Fibroblast of skin of right quadriceps (primary cell): ENCODE measurements around the gene TRIM71.
"Not testable (repeated sequence)": the region's sequence is repeated elsewhere in the genome, so short reads cannot be mapped to it uniquely, and the experiment has no call there.

Experiments used
- DNase-seq: peaks from one replicate; pipeline ENCODE4 v3.0.0-alpha.2; 2013

The TRIM71 gene

GRCh38 chr3:32820430-32820829 is 2.6 kb downstream of the TRIM71 start:
- DNase-seq: no peak

DNA sequence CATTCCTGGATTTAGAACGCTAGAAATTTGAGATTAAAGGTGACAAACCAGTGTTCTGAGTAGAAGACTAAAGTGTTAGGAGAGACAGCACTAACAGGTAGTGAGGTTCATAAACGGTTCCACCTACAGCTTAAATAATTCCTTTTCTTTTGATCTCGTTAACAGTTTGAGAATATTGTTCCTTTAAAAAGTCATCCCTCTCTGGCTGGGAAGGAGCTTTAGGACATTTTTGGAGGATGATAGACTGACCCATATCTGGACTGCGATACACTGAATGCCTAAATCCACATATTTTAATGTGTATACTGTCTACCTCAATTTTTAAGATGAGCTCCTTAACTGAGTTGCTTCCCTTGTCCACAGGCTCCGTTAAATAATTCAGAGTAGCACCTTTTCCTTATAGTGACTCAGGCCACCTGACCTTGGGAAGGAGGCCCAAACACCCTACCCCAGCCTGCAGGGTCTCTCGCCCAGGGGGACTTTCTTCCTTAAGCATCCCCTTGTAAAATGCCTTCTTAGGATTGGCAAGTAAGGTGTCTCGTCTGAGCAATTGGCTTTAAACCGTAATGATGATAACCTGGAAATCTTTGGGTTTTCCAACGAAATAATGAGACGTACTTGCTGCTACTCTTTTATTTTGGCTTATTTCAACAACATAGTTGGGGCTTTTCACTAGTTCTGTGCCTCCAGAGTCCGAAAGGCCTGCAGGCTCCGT is 3.3 kb downstream of the TRIM71 start:
- DNase-seq: no peak

DNA sequence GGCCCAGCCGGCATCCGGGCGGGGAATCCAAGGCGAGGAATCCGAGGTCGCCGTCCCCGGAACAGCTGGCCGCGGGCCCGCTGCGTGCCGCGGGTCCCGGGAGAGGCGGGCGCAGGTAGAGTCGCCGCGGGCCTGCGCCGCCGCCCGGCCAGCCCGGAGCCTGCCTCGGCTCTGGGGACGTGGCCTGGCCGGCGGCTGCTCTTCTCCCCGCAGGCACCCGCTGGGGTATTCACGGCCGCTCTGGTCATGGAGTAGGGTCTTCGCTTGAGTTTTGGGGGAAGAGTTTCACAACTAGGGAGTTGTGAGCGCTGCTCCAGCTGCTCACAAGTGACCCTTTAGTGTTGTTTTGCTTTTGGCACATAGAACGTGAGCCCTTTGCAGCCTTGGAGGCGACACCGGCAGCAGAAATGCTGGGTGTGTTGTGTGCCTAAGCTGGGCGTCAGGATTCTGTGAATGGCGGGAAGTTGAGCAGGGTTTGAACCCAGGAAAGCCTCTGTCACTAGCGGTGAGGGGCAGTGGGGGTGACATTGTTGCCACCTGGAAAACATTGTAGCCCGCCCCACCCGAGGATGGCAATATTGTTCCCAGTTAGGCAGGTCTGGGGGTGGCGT is 4.0 kb downstream of the TRIM71 start:
- no peak for DNase-seq

DNA sequence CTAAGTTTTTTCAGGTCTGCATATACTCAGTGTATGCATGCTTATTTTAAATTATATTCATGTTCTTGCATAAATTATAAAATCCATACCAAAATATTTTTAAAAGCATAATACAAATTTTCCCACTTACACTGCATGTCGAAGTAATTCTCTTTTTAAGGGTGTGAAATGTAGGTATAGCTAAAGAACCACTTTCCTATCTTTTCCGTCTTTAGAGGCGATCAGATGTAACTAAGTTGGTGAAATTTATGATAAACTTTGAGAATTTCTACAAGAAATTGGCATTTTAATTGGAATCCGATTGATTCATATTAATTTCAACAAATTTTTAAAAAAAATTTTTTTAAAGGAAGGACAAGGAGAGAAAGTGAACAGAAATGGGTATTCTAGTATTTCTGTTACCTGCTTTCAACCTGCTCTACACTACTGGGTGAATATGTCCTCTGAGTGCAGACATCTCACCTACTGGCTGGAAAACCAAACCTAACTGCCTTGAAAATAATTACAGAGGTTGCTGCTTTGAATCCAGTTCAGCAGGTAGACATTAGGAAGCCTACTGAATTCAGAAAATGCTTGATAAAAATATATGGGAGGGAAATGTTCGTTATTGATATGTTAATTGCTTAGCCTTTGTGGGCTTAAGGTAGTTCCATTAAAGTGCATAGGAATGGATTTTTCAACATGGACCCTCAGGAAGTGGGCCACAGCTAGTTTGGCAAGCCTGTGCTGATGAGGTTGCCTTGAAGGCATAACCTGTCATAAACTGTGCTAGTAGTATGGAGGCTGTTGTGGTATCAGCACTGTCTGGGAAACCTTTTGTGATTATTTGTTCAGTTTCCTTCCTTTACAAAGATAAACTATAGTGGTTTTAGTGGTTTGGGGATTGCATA is 5.1 kb downstream of the TRIM71 start:
- DNase-seq: no peak

- not testable (repeated sequence) for DNase-seq
These were observed 5.9 kb downstream of the TRIM71 start for GRCh38 chr3:32823641-32824184.

- no peak for DNase-seq
These were observed 8.0 kb downstream of the TRIM71 start for GRCh38 chr3:32825601-32826375.

GRCh38 chr3:32831062-32831461 is 13.3 kb downstream of the TRIM71 start:
- no peak for DNase-seq

- no peak for DNase-seq
These were observed 14.0 kb downstream of the TRIM71 start for GRCh38 chr3:32831791-32832190.

GRCh38 chr3:32832193-32832592 is 14.4 kb downstream of the TRIM71 start:
- no peak for DNase-seq

- no peak for DNase-seq
These were observed 17.2 kb downstream of the TRIM71 start for GRCh38 chr3:32835049-32835371.

DNA sequence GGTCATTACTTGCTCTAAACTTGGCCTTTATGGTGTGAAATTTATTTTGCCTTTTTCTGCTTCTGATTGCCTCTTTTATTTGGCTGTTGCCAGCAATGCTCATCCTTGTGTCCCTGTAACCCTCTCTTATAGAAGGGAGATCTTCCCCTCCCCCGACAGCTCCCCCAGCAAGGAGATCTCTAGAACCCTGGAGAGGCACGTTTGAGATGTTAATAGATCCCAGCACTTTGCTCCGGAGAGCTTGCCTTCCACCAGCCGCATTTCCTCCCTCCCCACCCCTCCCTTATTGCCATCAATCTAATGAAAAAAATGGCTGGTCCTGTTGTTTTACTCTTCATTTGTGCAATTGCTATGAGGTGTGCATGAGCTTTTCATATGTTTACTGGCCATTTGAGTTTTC is 18.2 kb downstream of the TRIM71 start:
- no peak for DNase-seq

DNA sequence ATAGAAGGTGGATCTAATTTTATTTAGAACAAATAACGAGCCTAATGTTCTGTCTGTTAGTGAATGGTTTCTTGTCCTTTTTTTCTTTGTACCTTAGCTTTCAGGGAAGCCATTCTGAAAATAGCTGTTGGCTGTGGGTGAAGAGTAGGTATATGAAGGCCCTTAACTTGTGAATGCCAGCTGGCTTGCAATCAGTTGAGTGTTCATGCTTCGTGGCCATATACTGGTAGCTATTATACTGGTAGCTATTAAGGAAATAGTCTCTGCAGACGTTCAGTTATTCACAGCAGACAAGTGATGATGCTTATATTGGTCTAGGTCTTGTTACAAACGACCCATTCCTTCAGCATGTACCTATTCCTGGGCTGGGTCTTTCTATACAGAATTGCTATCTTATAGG is 18.8 kb downstream of the TRIM71 start:
- DNase-seq: no peak

DNA sequence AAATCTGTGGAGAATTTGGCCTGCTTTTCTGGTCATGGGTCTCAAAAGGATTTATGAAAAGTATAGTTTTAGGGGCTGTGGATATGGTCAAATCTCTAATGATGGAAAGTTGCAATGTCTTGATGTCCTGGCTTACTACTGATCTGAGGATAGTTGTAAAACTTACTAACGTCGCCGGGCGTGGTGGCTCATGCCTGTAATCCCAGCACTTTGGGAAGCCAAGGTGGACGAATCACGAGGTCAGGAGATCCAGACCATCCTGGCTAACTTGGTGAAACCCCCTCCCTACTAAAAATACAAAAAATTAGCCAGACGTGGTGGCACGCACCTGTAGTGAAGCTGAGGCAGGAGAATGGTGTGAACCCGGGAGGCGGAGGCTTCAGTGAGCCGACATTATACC is 19.6 kb downstream of the TRIM71 start:
- DNase-seq: no peak

DNA sequence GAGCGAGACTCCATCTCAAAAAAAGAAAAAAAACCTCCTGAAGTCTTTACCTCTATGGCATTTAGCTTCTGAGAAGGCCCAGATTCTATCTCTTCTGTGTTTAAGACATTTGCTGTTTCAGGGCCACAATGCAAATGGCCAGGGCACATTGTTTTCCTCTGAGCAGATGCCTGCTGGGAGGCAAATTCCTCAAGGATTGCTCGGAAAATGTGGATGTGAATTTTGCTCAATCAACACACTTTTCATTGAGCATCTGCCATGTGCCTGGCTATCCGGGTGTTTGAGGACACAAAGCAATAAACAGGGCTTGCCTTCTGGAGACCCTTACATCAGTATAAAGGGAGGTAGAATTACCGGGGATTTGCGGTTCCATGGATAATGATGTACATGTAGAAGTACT is 20.0 kb downstream of the TRIM71 start:
- DNase-seq: no peak

- no peak for DNase-seq
These were observed 21.9 kb downstream of the TRIM71 start for GRCh38 chr3:32839714-32840085.

DNA sequence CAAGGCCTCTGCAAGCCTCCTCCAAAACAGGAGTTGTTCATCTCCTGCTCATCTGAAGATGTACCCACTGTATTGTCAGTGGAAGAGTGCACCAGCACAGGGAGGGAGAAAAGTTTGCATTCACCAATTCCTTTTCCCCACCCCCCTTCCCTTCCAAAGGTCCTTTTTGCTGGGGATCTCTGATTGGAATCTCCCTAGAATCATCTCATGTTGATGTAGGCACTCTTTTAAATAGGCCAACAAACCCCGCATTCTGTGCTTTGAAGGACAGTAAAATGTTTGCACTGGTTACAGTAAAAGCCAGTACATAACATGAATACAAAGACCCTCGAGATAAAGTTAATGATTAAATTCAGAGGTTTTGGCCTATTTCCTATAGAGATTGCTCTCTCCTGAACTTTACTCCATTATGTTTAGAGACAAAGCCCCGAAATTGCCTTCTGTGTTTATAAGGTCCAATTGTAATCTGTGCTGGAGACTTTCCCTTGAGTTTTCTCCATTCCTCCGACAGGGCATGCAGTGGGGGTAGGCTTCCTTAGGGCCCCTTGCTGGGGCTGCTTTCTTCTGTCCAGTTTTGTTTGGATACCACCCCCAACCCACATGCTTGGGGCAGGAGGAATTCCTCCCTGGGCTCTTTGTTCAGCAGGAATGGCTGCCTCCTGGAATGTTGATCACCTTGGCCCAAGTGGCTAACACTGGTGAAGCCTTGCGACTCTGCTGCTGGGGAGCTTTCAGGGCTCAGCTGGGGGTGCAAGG is 22.5 kb downstream of the TRIM71 start:
- no peak for DNase-seq

DNA sequence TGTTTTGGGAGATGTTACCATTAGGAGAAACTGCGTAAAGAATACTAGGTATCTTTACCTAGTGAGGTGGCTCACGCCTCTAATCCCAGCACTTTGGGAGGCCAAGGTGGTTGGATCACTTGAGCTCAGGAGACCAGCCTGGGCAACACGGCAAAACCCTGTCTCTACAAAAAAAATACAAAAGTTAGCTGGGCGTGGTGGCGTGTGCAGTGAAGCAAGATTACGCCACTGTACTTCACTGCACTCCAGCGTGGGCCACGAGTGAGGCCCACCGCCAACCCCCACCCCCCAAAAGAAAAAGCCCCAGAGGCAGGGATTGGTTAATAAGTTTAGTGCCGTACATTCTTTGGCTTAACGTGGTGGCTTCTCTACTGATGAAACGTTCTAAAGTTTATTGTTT is 23.5 kb downstream of the TRIM71 start:
- no peak for DNase-seq

- no peak for DNase-seq
These were observed 24.2 kb downstream of the TRIM71 start for GRCh38 chr3:32841867-32842470.

GRCh38 chr3:32842531-32842931 is 24.7 kb downstream of the TRIM71 start:
- DNase-seq: no peak

GRCh38 chr3:32842987-32843386 is 25.2 kb downstream of the TRIM71 start:
- DNase-seq: no peak

GRCh38 chr3:32843510-32844321 is 25.9 kb downstream of the TRIM71 start:
- no peak for DNase-seq
